Hypothalamus (tissue), 51 donors: ENCODE measurements around the gene ADIRF.
"Not testable (repeated sequence)": the region's sequence is repeated elsewhere in the genome, so short reads cannot be mapped to it uniquely, and the experiment has no call there.

ENCODE experiments used
- DNase-seq, 51 donors: peaks; one replicate each; lab custom pipeline; 2025; lab: John Stamatoyannopoulos, UW

The ADIRF gene

DNA sequence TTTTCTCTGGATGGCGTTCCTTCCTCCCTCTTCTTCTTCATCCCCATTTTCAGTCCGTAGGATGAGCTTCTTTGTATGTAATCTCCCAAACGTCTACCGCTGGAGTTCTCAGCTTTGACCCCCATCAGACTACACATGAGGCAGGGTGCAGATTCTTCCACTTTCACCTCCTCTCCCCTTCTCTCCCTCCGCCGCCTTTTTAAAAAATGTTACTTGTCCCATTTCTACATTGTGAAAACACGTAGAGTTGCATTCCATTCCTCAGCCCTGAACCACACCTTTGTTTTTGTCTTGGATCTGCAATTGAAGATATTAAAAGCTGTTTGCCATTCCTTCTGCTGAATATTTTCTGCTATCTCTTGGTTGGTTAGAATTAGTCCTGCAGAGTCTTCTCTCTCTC is 6.2 kb downstream of the ADIRF start:
- DNase-seq: no peak

- no peak for DNase-seq
Measured at GRCh38 chr10:86976362-86977056, 8.2 kb downstream of the ADIRF start.

DNA sequence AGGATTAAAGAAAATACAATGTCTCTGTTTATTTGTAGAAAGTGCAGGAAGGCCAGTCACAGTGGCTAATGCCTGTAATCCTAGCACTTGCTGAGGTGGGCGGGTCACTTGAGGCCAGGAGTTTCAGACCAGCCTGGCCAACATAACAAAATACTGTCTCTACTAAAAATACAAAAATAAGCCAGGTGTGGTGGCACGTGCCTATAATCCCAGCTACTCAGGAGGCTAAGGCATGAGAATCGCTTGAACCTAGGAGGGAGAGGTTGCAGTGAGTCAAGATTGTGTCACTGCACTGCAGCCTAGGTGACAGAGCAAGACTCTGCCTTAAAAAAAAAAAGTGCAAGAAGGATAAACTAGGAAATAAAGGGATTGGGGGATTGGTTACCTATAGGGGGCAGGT is 10.2 kb downstream of the ADIRF start:
- not testable (repeated sequence) for DNase-seq

DNA sequence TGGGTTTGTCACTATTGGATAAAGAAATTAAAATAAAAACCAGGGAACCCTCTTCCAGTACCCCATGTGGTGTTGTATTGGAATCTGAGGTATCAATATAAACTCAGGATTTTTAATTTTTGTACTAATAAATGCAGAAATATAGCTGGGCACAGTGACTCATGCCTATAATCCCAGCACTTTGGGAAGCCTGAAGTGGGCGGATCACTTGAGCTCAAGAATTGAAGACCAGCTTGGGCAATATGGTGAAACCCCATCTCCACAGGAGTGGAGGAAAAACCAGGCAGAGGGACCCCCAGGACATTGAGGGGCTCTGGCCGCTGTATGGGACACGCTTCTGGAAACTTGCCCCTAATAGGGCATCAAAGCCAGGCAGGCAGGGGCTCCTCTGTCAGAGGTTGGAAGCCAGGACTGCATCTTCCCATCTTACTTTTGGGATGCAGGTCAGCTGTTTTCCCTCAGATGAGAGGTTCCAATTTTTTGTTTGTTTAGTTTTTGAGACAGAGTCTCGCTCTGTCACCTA is 11.1 kb downstream of the ADIRF start:
- DNase-seq: no peak

- DNase-seq: no peak
Measured at GRCh38 chr10:86979977-86980448, 11.7 kb downstream of the ADIRF start.

DNA sequence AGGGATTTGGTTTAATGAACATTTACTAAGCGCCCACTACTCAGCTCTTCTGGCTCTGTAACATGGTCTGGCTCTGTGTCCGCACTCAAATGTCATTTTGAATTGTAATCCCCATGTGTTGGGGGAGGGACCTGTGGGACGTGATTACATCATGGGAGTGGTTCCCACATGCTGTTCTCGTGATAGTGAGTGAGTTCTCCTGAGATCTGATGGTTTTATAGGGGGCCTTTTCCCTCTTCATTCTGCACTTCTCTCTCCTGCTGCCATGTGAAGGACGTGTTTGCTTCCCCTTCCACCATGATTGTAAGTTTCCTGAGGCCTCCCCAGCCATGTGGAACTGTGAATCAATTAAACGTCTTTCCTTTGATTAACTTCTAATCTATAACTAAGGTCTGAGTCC is 12.7 kb downstream of the ADIRF start:
- not testable (repeated sequence) for DNase-seq

- DNase-seq: no peak
Measured at GRCh38 chr10:86981716-86982115, 13.4 kb downstream of the ADIRF start.

DNA sequence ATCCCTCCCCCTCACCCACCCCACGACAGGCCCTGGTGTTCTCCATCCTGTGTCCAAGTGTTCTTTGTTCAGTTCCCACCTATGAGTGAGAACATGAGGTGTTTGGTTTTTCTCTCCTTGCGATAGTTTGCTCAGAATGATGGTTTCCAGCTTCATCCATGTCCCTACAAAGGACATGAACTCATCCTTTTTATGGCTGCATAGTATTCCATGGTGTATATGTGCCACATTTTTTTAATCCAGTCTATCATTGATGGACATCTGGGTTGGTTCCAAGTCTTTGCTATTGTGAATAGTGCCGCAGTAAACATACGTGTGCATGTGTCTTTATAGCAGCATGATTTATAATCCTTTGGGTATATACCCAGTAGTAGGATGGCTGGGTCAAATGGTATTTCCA is 16.2 kb downstream of the ADIRF start:
- not testable (repeated sequence) for DNase-seq

DNA sequence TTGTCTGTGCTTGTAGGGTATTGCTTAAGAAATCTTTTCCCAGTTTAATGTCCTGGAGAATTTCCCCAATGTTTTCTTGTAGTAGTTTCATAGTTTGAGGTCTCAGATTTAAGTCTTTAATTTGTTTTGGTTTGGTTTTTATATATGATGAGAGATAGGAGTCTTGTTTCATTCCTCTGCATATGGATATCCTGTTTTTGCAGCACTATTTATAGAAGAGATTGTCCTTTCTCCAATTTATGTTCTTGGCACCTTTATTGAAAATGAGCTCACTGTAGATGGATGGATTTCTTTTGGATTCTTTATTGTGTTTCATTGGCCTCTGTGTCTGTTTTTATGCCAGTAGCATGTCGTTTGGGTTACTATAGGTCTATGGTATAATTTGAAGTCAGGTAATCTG is 20.2 kb downstream of the ADIRF start:
- no peak for DNase-seq

DNA sequence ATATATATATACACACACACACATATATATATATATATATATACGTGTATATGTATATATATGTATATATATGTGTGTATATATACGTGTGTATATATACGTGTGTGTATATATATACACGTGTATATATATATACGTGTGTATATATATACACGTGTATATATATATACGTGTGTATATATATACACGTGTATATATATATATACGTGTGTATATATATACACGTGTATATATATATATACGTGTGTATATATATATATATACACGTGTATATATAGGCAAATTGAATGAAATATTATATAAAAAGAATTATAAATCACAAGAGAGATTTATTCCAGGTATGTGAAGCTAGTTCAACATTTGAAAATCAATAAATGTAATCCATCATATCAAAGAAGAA is 23.1 kb downstream of the ADIRF start:
- not testable (repeated sequence) for DNase-seq

DNA sequence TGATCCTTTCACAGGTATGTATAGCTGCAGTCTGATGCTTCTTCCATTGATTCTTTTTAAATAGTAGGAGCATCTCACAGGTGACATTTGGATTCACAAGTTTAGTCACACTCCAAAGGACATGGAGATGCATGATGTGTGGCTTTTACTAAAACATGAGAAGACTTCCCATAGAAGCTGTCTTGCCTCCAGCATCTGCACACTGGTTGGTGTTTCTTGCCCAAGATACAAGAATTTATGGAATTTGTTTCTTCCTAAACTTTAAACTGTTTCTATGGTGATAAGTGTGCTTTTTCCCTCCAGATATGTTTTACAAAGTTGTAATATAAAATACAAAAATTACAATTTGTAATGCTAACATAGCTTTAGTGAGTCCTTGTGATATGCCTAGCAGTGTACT is 24.2 kb downstream of the ADIRF start:
- no peak for DNase-seq

DNA sequence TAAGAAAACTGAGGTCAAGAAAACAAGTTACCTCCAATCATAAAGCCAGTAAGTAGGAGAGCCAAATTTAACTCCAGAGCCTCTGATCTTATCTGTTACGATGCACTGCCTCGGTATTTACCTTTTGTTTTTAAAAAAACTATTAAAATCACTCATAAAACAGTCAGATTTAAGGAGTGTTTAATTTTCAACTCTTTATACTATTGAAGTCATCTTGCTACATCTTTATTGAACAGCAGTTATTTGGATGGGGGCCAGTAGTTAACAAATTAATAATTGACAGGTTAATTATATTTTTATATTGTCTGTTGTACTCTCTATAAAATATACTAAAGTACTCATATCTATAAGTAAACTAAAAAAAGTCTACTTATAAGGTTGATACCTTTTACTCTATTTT is 24.6 kb downstream of the ADIRF start:
- DNase-seq: no peak

GRCh38 chr10:86999802-87000403 is 31.6 kb downstream of the ADIRF start:
- not testable (repeated sequence) for DNase-seq

- DNase-seq: no peak
Measured at GRCh38 chr10:87000491-87000890, 32.2 kb downstream of the ADIRF start.

DNA sequence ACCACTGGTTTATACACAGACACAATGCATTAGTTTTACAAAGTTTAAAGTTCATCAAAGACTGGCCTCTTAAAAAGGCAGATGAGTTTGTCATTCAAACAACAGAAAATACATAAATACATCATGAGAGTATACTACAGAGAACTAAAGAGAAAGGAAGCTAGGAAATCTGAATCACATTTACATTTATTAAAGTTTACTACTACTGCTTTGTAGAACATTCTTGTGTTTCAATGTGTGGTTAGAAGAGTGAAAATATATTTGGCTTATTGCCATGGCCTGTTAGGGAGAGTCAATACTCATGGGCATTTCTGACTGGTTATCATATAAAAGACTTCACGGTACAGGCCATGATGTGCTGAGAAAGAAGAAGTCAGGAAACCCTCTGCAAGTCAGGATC is 38.8 kb downstream of the ADIRF start:
- not testable (repeated sequence) for DNase-seq

GRCh38 chr10:87007674-87008073 is 39.4 kb downstream of the ADIRF start:
- DNase-seq: not testable (repeated sequence)

GRCh38 chr10:87008303-87008702 is 40.0 kb downstream of the ADIRF start:
- DNase-seq: not testable (repeated sequence)

GRCh38 chr10:87009134-87009696 is 40.9 kb downstream of the ADIRF start:
- not testable (repeated sequence) for DNase-seq

GRCh38 chr10:87013528-87013927 is 45.2 kb downstream of the ADIRF start:
- not testable (repeated sequence) for DNase-seq

DNA sequence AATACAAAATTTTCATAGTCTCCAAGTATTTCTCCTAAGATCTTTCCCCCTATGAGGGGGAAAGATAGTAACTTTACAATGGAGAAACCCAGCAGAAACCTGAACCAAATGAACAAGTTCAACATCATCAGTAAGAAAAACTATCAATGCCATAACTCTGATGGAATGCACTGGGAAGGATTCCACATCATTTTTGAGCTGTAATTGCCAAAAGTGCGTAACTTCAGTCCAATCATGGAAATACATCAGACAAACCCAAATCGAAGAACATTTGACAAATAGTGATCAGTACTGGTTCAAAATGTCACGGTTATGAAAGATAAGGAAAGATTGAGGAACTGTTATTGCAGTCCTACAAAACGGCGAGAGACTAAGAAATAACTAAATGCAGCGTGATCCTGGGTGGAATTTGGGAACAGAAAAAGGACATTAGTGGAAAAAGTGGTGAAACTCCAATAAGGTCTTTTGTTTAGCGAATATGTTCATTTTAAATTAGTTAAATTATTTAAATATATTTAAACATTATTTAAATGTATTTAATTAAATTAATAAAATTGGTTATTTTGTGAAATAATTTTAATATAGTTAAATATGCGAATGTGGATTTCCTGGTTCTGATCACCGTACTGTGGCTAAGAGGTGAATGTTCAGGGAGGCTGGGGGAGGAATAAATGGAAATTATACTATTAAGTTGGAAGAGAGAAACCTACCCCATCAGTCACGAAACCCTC is 46.9 kb downstream of the ADIRF start:
- not testable (repeated sequence) for DNase-seq

DNA sequence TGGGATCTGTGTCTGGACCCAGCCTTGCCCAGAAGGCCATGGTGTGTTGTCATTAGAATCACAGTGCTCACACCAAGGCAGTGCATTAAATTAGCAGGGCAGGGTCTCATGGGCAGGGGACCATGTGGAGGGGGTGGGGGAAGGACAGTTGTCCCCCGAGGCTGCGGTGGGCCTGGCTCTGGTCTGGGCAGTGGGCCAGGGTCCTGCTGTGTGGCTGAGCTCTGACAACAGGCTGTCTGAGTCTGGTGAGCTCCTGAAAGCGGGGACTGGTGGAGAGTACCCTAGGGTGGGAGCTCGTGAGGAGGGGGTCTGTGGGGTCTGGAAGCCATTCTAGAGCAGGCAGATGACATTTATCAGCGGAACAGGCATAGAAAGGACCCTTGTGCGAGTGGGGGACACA is 49.8 kb downstream of the ADIRF start:
- DNase-seq: not testable (repeated sequence)
